HEK293 (cell line): ENCODE data around the gene CACNB2.
A peak's percentile ranks its signal among the peaks of the same experiment; 100 is the strongest.

ENCODE experiments used
- CTCF ChIA-PET: fragments of 350-600 bp; formaldehyde crosslinking; extraction: SDS; loops from one replicate; lab custom pipeline; 2021; ENCODE audit warnings: antibody characterized with exemption; lab: Yijun Ruan, JAX
- POLR2A ChIA-PET: fragments of 300-600 bp; formaldehyde crosslinking; extraction: SDS; loops from one replicate; lab custom pipeline; 2020; ENCODE audit warnings: antibody characterized with exemption, inconsistent platforms; lab: Yijun Ruan, JAX
- H3K27ac ChIP-seq: fragments of 200-500 bp; sonication (Bioruptor generic); 2 replicates; pipeline ENCODE4 v1.5.1; 2014; ENCODE audit warnings: low read depth, low read length, control low read depth, inconsistent platforms; ENCODE audit errors: extremely low read depth
- H3K36me3 ChIP-seq, 2 experiments: fragments of 200-500 bp in 1 of 2; sonication (Bioruptor generic) in 1 of 2; 1 replicate in 1 of 2; 2 replicates in 1 of 2; pipeline ENCODE4 v1.5.1; 2014 to 2017; ENCODE audit warnings: inconsistent platforms in 2 of 2, low read length in 2 of 2; ENCODE audit not compliant: control insufficient read depth in 2 of 2, insufficient read depth in 1 of 2
- H3K4me1 ChIP-seq: fragments of 200-500 bp; sonication (Bioruptor generic); 2 replicates; pipeline ENCODE4 v1.5.1; 2014; ENCODE audit warnings: mild to moderate bottlenecking, low read length, inconsistent platforms; ENCODE audit not compliant: control insufficient read depth, insufficient read depth
- H3K4me3 ChIP-seq: 2 replicates; pipeline ENCODE4 v1.5.1; 2011; ENCODE audit warnings: low read depth, mild to moderate bottlenecking, control low read depth, low read length, moderate library complexity
- H3K9me3 ChIP-seq: fragments of 200-500 bp; sonication (Bioruptor generic); 2 replicates; pipeline ENCODE4 v1.5.1; 2014; ENCODE audit warnings: low read depth, low read length, inconsistent platforms; ENCODE audit not compliant: control insufficient read depth, insufficient read depth
- FEZF1 ChIP-seq: fragments of 450-650 bp; formaldehyde crosslinking; IDR thresholded peaks from 2 replicates; pipeline ENCODE4 v1.5.1; 2016; ENCODE audit warnings: missing biosample characterization, missing genetic modification characterization
- KLF9 ChIP-seq: fragments of 450-650 bp; formaldehyde crosslinking; IDR thresholded peaks from 2 replicates; pipeline ENCODE4 v1.5.1; 2016; ENCODE audit warnings: missing biosample characterization, missing genetic modification characterization, low read depth
- SP2 ChIP-seq: fragments of 450-650 bp; formaldehyde crosslinking; IDR thresholded peaks from 2 replicates; pipeline ENCODE4 v1.5.1; 2016; ENCODE audit warnings: missing biosample characterization, missing genetic modification characterization
- ZBTB8A ChIP-seq: fragments of 450-650 bp; formaldehyde crosslinking; IDR thresholded peaks from 2 replicates; pipeline ENCODE4 v1.5.1; 2016; ENCODE audit warnings: missing biosample characterization, missing genetic modification characterization
- ZFP3 ChIP-seq: fragments of 450-650 bp; formaldehyde crosslinking; IDR thresholded peaks from 2 replicates; pipeline ENCODE4 v1.5.1; 2016; ENCODE audit warnings: low read depth, missing biosample characterization, missing genetic modification characterization
- ZFP41 ChIP-seq: fragments of 450-650 bp; formaldehyde crosslinking; IDR thresholded peaks from 2 replicates; pipeline ENCODE4 v1.5.1; 2016; ENCODE audit warnings: missing biosample characterization, missing genetic modification characterization, borderline replicate concordance
- ZNF114 ChIP-seq: fragments of 450-650 bp; formaldehyde crosslinking; IDR thresholded peaks from 2 replicates; pipeline ENCODE4 v1.5.0; 2017; ENCODE audit warnings: missing biosample characterization, missing genetic modification characterization
- ZNF148 ChIP-seq: fragments of 450-650 bp; formaldehyde crosslinking; IDR thresholded peaks from 2 replicates; pipeline ENCODE4 v1.5.0; 2017; ENCODE audit warnings: missing biosample characterization, missing genetic modification characterization, borderline replicate concordance
- ZNF157 ChIP-seq: fragments of 450-650 bp; formaldehyde crosslinking; IDR thresholded peaks from 2 replicates; pipeline ENCODE4 v1.5.1; 2016; ENCODE audit warnings: missing biosample characterization, missing genetic modification characterization
- ZNF239 ChIP-seq: fragments of 450-650 bp; formaldehyde crosslinking; IDR thresholded peaks from 2 replicates; pipeline ENCODE4 v1.5.1; 2016; ENCODE audit warnings: missing biosample characterization, missing genetic modification characterization
- ZNF426 ChIP-seq: fragments of 450-650 bp; formaldehyde crosslinking; IDR thresholded peaks from 2 replicates; pipeline ENCODE4 v1.5.1; 2017; ENCODE audit warnings: missing biosample characterization, missing genetic modification characterization, mild to moderate bottlenecking, inconsistent platforms, moderate library complexity
- ZNF548 ChIP-seq: fragments of 450-650 bp; formaldehyde crosslinking; IDR thresholded peaks from 2 replicates; pipeline ENCODE4 v1.5.1; 2016; ENCODE audit warnings: missing biosample characterization, missing genetic modification characterization
- ZNF558 ChIP-seq: fragments of 450-650 bp; formaldehyde crosslinking; IDR thresholded peaks from 2 replicates; pipeline ENCODE4 v1.5.1; 2016; ENCODE audit warnings: missing biosample characterization, missing genetic modification characterization
- ZNF600 ChIP-seq: fragments of 450-650 bp; formaldehyde crosslinking; IDR thresholded peaks from 2 replicates; pipeline ENCODE4 v1.5.1; 2016; ENCODE audit warnings: missing biosample characterization, missing genetic modification characterization
- ZNF692 ChIP-seq: fragments of 450-650 bp; formaldehyde crosslinking; IDR thresholded peaks from 2 replicates; pipeline ENCODE4 v1.5.1; 2016; ENCODE audit warnings: missing biosample characterization, missing genetic modification characterization
- ZNF701 ChIP-seq: fragments of 450-650 bp; formaldehyde crosslinking; IDR thresholded peaks from 2 replicates; pipeline ENCODE4 v1.5.1; 2016; ENCODE audit warnings: missing biosample characterization, missing genetic modification characterization
- ZNF768 ChIP-seq: fragments of 450-650 bp; formaldehyde crosslinking; IDR thresholded peaks from 2 replicates; pipeline ENCODE4 v1.5.1; 2018; ENCODE audit warnings: missing biosample characterization, mild to moderate bottlenecking, missing genetic modification characterization
- TF ChIP-seq, protein P1 (sequence below): fragments of 450-650 bp; formaldehyde crosslinking; IDR thresholded peaks from 2 replicates; pipeline ENCODE4 v1.5.1; 2016; ENCODE audit warnings: missing biosample characterization, missing genetic modification characterization, low read depth
- TF ChIP-seq, protein P2 (sequence below): fragments of 450-650 bp; formaldehyde crosslinking; conservative IDR thresholded peaks from 2 replicates; pipeline ENCODE4 v1.5.1; 2016; ENCODE audit warnings: low read depth, missing biosample characterization, missing genetic modification characterization
- TF ChIP-seq, protein P3 (sequence below): fragments of 450-650 bp; formaldehyde crosslinking; IDR thresholded peaks from 2 replicates; pipeline ENCODE4 v1.5.1; 2016; ENCODE audit warnings: missing biosample characterization, missing genetic modification characterization
- TF ChIP-seq, protein P4 (sequence below): fragments of 450-650 bp; formaldehyde crosslinking; IDR thresholded peaks from 2 replicates; pipeline ENCODE4; 2016; ENCODE audit warnings: missing biosample characterization, missing genetic modification characterization

Gene CACNB2

DNA sequence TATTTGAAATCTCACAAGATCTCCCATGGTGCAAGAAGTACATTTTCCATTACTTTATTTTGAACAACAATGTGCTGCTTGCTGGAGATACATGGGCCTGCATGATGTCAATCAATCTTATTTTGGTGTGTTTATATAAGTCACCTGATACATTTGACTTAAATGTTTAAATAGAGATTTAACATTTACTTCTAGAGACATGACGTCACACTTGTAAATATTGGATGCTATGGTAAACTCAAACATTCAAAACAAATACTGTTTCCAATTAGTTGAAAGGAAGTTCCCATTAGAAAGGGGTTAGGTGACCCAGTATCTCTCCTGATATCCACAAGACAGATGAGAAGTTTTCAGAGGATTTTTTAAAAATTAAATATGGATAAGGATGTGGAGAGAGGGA, 296.7 kb downstream of the CACNB2 start:
- Histone ChIP-seq H3K4me3 (no peak overlapping the region), H3K27ac (no peak overlapping the region), H3K9me3 (no peaks in the 10 kb centered on the region), H3K4me1 (no peaks in the 10 kb centered on the region; the same call in 1 of the 2 replicates), H3K36me3 (no peaks in the 10 kb centered on the region)
- TF ChIP-seq, protein P1, sequence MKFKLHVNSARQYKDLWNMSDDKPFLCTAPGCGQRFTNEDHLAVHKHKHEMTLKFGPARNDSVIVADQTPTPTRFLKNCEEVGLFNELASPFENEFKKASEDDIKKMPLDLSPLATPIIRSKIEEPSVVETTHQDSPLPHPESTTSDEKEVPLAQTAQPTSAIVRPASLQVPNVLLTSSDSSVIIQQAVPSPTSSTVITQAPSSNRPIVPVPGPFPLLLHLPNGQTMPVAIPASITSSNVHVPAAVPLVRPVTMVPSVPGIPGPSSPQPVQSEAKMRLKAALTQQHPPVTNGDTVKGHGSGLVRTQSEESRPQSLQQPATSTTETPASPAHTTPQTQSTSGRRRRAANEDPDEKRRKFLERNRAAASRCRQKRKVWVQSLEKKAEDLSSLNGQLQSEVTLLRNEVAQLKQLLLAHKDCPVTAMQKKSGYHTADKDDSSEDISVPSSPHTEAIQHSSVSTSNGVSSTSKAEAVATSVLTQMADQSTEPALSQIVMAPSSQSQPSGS: peak; percentile 64; the same call in 1 of the 2 replicates
- TF ChIP-seq ZNF239 (tag by site-specific recombination) (no peak), ZFP3 (tag by site-specific recombination) (no peak), ZNF148 (tag by site-specific recombination) (no peak)
- ChIA-PET CTCF (interaction anchor here (0.7 kb wide), 1 partner anchor 32 kb away, joined by 3 read pairs; no protein-coding TSS in a partner anchor), POLR2A (no interaction called here)

DNA sequence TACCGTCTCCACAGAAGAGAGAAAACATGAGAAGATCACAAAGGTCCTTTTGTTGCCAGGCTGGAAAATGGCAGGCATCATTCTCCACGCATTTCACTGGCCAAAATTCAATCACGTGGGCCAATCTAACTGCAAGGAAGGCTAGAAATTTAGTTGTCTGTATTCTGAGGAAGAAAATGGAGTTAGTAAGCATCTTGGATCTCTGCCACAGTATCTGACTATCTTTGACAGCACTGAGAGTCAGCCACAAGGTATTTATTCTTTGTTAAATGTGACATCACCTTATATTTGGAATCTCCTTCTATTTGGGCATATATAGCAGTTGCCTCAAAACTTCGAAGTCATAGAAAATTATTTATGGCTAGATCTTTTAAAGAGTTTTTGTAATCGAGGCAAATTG, 297.3 kb downstream of the CACNB2 start:
- ChIA-PET CTCF (no interaction called here), POLR2A (no interaction called here)
- TF ChIP-seq ZBTB8A (no peak), FEZF1 (tag by site-specific recombination) (no peak), KLF9 (tag by site-specific recombination) (no peak), ZNF114 (tag by site-specific recombination) (no peak), ZNF558 (tag by site-specific recombination) (no peak), ZFP41 (tag by site-specific recombination) (no peak), ZNF548 (tag by site-specific recombination) (no peak), ZNF157 (tag by site-specific recombination) (no peak), ZNF600 (tag by site-specific recombination) (no peak), ZNF768 (no peak), ZNF701 (tag by site-specific recombination) (no peak), ZNF426 (tag by site-specific recombination) (no peak), ZFP3 (tag by site-specific recombination) (no peak), SP2 (tag by site-specific recombination) (no peak), ZNF692 (no peak)
- TF ChIP-seq, protein P2, sequence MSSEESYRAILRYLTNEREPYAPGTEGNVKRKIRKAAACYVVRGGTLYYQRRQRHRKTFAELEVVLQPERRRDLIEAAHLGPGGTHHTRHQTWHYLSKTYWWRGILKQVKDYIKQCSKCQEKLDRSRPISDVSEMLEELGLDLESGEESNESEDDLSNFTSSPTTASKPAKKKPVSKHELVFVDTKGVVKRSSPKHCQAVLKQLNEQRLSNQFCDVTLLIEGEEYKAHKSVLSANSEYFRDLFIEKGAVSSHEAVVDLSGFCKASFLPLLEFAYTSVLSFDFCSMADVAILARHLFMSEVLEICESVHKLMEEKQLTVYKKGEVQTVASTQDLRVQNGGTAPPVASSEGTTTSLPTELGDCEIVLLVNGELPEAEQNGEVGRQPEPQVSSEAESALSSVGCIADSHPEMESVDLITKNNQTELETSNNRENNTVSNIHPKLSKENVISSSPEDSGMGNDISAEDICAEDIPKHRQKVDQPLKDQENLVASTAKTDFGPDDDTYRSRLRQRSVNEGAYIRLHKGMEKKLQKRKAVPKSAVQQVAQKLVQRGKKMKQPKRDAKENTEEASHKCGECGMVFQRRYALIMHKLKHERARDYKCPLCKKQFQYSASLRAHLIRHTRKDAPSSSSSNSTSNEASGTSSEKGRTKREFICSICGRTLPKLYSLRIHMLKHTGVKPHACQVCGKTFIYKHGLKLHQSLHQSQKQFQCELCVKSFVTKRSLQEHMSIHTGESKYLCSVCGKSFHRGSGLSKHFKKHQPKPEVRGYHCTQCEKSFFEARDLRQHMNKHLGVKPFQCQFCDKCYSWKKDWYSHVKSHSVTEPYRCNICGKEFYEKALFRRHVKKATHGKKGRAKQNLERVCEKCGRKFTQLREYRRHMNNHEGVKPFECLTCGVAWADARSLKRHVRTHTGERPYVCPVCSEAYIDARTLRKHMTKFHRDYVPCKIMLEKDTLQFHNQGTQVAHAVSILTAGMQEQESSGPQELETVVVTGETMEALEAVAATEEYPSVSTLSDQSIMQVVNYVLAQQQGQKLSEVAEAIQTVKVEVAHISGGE (tag by site-specific recombination): no peak
- TF ChIP-seq, protein P3, sequence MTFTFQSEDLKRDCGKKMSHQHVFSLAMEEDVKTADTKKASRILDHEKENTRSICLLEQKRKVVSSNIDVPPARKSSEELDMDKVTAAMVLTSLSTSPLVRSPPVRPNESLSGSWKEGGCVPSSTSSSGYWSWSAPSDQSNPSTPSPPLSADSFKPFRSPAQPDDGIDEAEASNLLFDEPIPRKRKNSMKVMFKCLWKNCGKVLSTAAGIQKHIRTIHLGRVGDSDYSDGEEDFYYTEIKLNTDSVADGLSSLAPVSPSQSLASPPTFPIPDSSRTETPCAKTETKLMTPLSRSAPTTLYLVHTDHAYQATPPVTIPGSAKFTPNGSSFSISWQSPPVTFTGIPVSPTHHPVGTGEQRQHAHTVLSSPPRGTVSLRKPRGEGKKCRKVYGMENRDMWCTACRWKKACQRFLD (tag by site-specific recombination): no peak
- TF ChIP-seq, protein P4, sequence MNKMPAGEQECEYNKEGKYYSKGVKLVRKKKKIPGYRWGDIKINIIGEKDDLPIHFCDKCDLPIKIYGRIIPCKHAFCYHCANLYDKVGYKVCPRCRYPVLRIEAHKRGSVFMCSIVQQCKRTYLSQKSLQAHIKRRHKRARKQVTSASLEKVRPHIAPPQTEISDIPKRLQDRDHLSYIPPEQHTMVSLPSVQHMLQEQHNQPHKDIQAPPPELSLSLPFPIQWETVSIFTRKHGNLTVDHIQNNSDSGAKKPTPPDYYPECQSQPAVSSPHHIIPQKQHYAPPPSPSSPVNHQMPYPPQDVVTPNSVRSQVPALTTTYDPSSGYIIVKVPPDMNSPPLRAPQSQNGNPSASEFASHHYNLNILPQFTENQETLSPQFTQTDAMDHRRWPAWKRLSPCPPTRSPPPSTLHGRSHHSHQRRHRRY (tag by site-specific recombination): no peak

More for the DNA sequence above, 297.3 kb downstream of the CACNB2 start:
- Histone ChIP-seq H3K27ac (no peak overlapping the region), H3K36me3 (no peaks in the 10 kb centered on the region), H3K9me3 (no peaks in the 10 kb centered on the region), H3K4me3 (no peak overlapping the region), H3K4me1 (no peaks in the 10 kb centered on the region; the same call in 1 of the 2 replicates)
